Endothelial cell (in vitro differentiated cells): Measurements from ENCODE around the gene CDC73. TPM values are rescaled to one million over a fixed set of nuclear protein-coding genes. Genes with fewer than 3 reads are reported as not detected.
A peak's percentile ranks its signal among the peaks of the same experiment; 100 is the strongest.

Experiments
- DNase-seq: peaks from one replicate; pipeline ENCODE4 v3.0.0; 2021; ENCODE audit warnings: low spot score
- H3K27ac Mint-ChIP-seq: one replicate; pipeline ENCODE4 v1.8.0; 2021; ENCODE audit warnings: mixed read lengths, inconsistent platforms; ENCODE audit not compliant: unreplicated experiment
- H3K27me3 Mint-ChIP-seq: one replicate; pipeline ENCODE4 v1.8.0; 2021; ENCODE audit warnings: mild to moderate bottlenecking, moderate library complexity, mixed read lengths, inconsistent platforms; ENCODE audit not compliant: unreplicated experiment
- H3K36me3 Mint-ChIP-seq: one replicate; pipeline ENCODE4 v1.8.0; 2021; ENCODE audit warnings: mild to moderate bottlenecking, low read depth, mixed read lengths, inconsistent platforms; ENCODE audit not compliant: unreplicated experiment
- H3K4me1 Mint-ChIP-seq: one replicate; pipeline ENCODE4 v1.8.0; 2021; ENCODE audit warnings: mild to moderate bottlenecking, mixed read lengths, inconsistent platforms; ENCODE audit not compliant: unreplicated experiment
- H3K4me3 Mint-ChIP-seq: one replicate; pipeline ENCODE4 v1.8.0; 2021; ENCODE audit warnings: mild to moderate bottlenecking, mixed read lengths, inconsistent platforms; ENCODE audit not compliant: unreplicated experiment
- H3K9me3 Mint-ChIP-seq: one replicate; pipeline ENCODE4 v1.8.0; 2021; ENCODE audit warnings: mixed read lengths, inconsistent platforms; ENCODE audit not compliant: unreplicated experiment
- total RNA-seq: library from RNA; stranded (reverse); fragmentation: NEBNext Ultra II Directional; extraction: Animal tissue kit (Norgen Biotek cat#: 25700); gene quantifications from one replicate; pipeline ENCODE4 v1.2.1, GENCODE V29; 2021; ENCODE audit not compliant: unreplicated experiment
- TF ChIP-seq, protein P1 (sequence below): fragments of 200-600 bp; sonication (generic); IDR thresholded peaks from one replicate; pipeline ENCODE4 v1.5.0; 2021; ENCODE audit warnings: antibody characterized with exemption; ENCODE audit not compliant: unreplicated experiment

The CDC73 gene
- total RNA-seq, 1 donor from 2014 or later: 45.2 TPM

DNA sequence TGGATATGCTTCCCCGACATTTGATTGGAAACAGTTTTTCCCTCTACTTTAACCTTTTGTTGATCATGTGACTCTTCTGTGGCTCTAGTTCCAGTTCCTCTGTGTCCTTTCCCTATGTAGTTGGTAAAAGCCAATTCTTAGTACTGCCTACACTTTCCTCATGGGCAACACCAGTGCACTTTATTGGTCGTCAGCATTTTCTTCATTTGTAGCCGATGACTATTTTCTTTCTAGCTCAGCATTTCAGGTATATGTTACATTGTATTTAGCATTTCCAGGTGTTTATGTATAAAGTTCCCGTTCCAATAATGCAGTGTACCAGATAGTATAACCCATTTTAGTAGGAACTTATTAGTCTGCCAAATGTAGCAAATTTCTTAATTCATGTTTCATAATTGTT, 92.2 kb downstream of the CDC73 start:
- Mint-ChIP-seq H3K27me3 (peaks cover 2% of the 10 kb centered on the region), H3K27ac (no peak overlapping the region)

DNA sequence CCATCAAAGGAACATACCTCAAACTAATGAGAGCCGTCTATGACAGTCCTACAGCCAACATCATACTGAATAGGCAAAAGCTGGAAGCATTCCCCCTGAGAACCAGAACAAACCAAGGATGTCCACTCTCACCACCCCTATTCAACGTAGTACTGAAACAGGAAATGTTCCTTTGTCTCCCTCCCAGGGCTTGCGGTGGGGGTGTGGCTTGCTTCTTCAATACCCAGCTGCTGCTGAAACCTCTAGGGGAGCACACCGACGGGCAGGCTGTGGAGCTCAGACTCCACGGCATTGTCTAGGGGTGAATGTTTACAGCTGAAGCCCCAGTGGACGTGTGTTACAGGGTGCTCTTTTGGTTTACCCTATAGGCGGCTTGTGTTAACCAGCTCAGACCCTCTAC, 95.1 kb downstream of the CDC73 start:
- H3K27ac Mint-ChIP-seq: peak overlapping the region; percentile 84

More for the DNA sequence above, 92.2 kb downstream of the CDC73 start:
- TF ChIP-seq, protein P1, sequence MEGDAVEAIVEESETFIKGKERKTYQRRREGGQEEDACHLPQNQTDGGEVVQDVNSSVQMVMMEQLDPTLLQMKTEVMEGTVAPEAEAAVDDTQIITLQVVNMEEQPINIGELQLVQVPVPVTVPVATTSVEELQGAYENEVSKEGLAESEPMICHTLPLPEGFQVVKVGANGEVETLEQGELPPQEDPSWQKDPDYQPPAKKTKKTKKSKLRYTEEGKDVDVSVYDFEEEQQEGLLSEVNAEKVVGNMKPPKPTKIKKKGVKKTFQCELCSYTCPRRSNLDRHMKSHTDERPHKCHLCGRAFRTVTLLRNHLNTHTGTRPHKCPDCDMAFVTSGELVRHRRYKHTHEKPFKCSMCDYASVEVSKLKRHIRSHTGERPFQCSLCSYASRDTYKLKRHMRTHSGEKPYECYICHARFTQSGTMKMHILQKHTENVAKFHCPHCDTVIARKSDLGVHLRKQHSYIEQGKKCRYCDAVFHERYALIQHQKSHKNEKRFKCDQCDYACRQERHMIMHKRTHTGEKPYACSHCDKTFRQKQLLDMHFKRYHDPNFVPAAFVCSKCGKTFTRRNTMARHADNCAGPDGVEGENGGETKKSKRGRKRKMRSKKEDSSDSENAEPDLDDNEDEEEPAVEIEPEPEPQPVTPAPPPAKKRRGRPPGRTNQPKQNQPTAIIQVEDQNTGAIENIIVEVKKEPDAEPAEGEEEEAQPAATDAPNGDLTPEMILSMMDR: no peak
- peaks cover 34% of the 10 kb centered on the region for H3K4me1 Mint-ChIP-seq
- peaks cover 52% of the 10 kb centered on the region for H3K36me3 Mint-ChIP-seq
- no peaks in the 10 kb centered on the region for H3K9me3 Mint-ChIP-seq
- no peak overlapping the region for H3K4me3 Mint-ChIP-seq
- no peak for DNase-seq

DNA sequence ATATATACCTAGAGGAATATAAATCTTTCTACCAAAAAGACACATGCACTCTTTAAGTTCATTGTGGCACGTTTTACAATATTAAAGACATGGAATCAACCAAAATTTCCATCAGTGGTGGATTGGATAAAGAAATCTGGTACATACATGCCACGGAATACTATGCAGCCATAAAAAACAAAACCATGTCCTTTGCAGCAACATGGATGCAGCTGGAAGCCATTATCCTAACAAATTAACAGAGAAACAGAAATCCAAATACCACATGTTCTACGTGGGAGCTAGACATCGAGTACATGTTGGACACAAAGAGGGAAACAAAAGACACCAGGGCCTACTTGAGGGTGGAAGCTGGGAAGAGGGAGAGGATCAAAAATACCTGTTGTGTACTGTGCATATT, 97.6 kb downstream of the CDC73 start:
- no peak overlapping the region for H3K27ac Mint-ChIP-seq
- TF ChIP-seq, protein P1: no peak
- peaks cover 26% of the 10 kb centered on the region for H3K4me1 Mint-ChIP-seq
- H3K36me3 Mint-ChIP-seq: peaks cover 26% of the 10 kb centered on the region
- peaks cover 2% of the 10 kb centered on the region for H3K27me3 Mint-ChIP-seq
- no peak for DNase-seq
- H3K4me3 Mint-ChIP-seq: no peak overlapping the region
- no peaks in the 10 kb centered on the region for H3K9me3 Mint-ChIP-seq

More for the DNA sequence above, 95.1 kb downstream of the CDC73 start:
- Mint-ChIP-seq H3K27me3 (peaks cover 2% of the 10 kb centered on the region), H3K4me1 (peaks cover 26% of the 10 kb centered on the region), H3K4me3 (no peak overlapping the region), H3K36me3 (peaks cover 39% of the 10 kb centered on the region), H3K9me3 (no peaks in the 10 kb centered on the region)
- TF ChIP-seq, protein P1: no peak
- peak; percentile 46 for DNase-seq

DNA sequence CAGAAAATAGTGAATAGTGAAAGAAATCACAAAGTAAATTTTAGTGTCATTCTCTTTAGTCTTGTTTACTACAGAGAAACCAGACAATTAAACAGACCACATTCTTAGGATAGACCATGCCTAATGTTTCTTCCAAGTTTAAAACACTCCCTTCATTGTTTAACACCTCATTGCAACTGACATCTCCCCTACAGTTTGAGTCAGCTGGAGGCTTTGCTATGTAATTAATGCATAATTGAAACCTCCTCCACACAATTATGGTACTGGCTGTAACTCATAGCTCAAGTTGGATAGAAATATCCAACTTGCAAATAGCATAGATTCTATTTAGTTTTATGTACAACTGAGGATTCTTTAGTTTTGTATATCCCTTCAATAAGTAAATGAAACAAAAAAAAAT, 99.8 kb downstream of the CDC73 start:
- Mint-ChIP-seq H3K4me3 (no peak overlapping the region), H3K27me3 (peaks cover 2% of the 10 kb centered on the region), H3K36me3 (peaks cover 15% of the 10 kb centered on the region), H3K9me3 (no peaks in the 10 kb centered on the region), H3K27ac (no peak overlapping the region), H3K4me1 (peaks cover 17% of the 10 kb centered on the region)
- TF ChIP-seq, protein P1: no peak
- DNase-seq: no peak

DNA sequence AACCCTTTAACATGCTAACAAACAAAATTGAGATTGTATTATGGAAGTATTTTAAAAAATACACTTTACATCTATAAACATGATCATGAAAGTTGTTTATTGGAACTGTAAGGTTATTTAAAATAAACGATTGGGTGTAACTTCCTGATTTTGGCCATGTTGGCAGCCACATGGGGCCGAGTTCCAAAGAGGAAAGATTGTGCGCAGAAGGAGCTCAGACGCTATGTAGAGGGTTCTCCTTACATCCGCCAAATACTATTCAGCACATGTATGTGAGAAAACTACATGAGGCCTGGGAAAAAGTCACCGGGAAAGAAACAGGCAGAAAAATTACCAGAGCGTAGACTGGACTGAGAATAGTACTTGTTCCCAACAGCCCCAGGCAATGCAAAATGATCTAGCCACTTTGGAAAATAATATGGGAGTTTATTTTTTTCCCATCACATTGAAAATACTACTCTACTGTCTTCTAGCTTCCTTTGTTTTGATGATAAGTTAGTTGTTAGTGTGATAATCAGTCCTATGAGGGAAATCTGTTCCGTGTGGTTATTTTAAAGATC, 100.3 kb downstream of the CDC73 start:
- Mint-ChIP-seq H3K27me3 (peaks cover 2% of the 10 kb centered on the region), H3K9me3 (no peaks in the 10 kb centered on the region), H3K27ac (no peak overlapping the region), H3K4me3 (no peak overlapping the region), H3K36me3 (peaks cover 15% of the 10 kb centered on the region), H3K4me1 (peaks cover 12% of the 10 kb centered on the region)
- TF ChIP-seq, protein P1: no peak
- DNase-seq: no peak
